GM06990 (cell line): ENCODE data around the gene ABHD17B.

Experiments
- DNase-seq: peaks from one replicate; pipeline ENCODE4 v3.0.0-alpha.2; 2011; ENCODE audit not compliant: insufficient read length; ENCODE audit errors: extremely low read depth
- H3K27me3 ChIP-seq: replicated peaks from 2 replicates; pipeline ENCODE4 v1.6.0; 2011; ENCODE audit warnings: low read length; ENCODE audit not compliant: control insufficient read depth, insufficient read depth
- H3K36me3 ChIP-seq: 2 replicates; pipeline ENCODE4 v1.5.1; 2011; ENCODE audit warnings: low read length; ENCODE audit not compliant: control insufficient read depth, insufficient read depth
- H3K4me3 ChIP-seq: replicated peaks from 2 replicates; pipeline ENCODE4 v1.5.1; 2011; ENCODE audit warnings: low read depth, mild to moderate bottlenecking, control low read depth, low read length
- TF ChIP-seq, protein P1 (sequence below): IDR thresholded peaks from 2 replicates; pipeline ENCODE4 v1.5.1; 2011; ENCODE audit warnings: low read length, control low read depth, mild to moderate bottlenecking, inconsistent platforms; ENCODE audit not compliant: insufficient read depth, poor library complexity, severe bottlenecking

Gene ABHD17B

GRCh38 chr9:71937898-71938297, 26.9 kb upstream of the ABHD17B start:
- H3K4me3 ChIP-seq = no peak overlapping the region

GRCh38 chr9:71937070-71937625, 26.2 kb upstream of the ABHD17B start:
- H3K27me3 ChIP-seq = no peaks in the 10 kb centered on the region
- no peak for DNase-seq
- H3K36me3 ChIP-seq = no peaks in the 10 kb centered on the region
- TF ChIP-seq, protein P1, sequence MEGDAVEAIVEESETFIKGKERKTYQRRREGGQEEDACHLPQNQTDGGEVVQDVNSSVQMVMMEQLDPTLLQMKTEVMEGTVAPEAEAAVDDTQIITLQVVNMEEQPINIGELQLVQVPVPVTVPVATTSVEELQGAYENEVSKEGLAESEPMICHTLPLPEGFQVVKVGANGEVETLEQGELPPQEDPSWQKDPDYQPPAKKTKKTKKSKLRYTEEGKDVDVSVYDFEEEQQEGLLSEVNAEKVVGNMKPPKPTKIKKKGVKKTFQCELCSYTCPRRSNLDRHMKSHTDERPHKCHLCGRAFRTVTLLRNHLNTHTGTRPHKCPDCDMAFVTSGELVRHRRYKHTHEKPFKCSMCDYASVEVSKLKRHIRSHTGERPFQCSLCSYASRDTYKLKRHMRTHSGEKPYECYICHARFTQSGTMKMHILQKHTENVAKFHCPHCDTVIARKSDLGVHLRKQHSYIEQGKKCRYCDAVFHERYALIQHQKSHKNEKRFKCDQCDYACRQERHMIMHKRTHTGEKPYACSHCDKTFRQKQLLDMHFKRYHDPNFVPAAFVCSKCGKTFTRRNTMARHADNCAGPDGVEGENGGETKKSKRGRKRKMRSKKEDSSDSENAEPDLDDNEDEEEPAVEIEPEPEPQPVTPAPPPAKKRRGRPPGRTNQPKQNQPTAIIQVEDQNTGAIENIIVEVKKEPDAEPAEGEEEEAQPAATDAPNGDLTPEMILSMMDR = no peak
- H3K4me3 ChIP-seq = no peak overlapping the region

More at GRCh38 chr9:71937898-71938297, 26.9 kb upstream of the ABHD17B start:
- Histone ChIP-seq H3K36me3 (no peaks in the 10 kb centered on the region), H3K27me3 (no peaks in the 10 kb centered on the region)
- TF ChIP-seq, protein P1 = no peak
- DNase-seq = no peak

- Histone ChIP-seq H3K4me3 (no peak overlapping the region), H3K27me3 (no peaks in the 10 kb centered on the region), H3K36me3 (no peaks in the 10 kb centered on the region)
- DNase-seq = no peak
- TF ChIP-seq, protein P1 = no peak
Observed at GRCh38 chr9:71936066-71936465, 25.1 kb upstream of the ABHD17B start.

DNA sequence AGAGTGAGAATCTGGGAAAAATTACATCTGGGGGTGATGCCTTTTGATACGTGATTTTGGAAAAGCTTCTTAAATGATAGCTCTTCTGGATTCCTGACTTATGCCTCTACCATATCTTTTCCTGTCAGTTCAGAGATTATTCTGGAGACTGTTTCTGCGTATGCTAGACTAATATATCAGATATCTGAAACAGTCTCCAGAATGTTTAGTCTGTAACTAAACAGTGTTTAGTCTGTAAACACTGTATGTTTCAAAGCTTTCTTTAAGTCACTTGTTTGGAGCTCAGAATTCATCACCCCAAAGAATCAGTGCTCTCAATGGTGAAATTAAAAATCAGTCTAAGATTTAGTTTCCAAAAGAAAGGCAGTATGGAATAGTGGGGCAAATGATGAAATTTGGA, 20.2 kb upstream of the ABHD17B start:
- TF ChIP-seq, protein P1 = no peak
- no peak for DNase-seq
- no peaks in the 10 kb centered on the region for H3K27me3 ChIP-seq
- H3K36me3 ChIP-seq = no peaks in the 10 kb centered on the region
- no peak overlapping the region for H3K4me3 ChIP-seq

- TF ChIP-seq, protein P1 = no peak
- Histone ChIP-seq H3K27me3 (no peaks in the 10 kb centered on the region), H3K36me3 (no peaks in the 10 kb centered on the region), H3K4me3 (no peak overlapping the region)
- no peak for DNase-seq
Observed at GRCh38 chr9:71929791-71930440, 18.9 kb upstream of the ABHD17B start.
